ENCODE measurements around the gene ACAD9. TPM values are rescaled to one million over a fixed set of nuclear protein-coding genes. Genes with fewer than 3 reads are reported as not detected.

Gene ACAD9
- total and polyA plus RNA-seq, 2 of the 13 experiments (the other 11 are each of a cell fraction or from before 2014, with no cell fraction given), result 15.3 to 38.2 TPM

- peak; percentile 91 for TF ChIP-seq ZNF329 (CRISPR knock-in tag; IDR thresholded peaks at IDR 0.05; ENCODE audit: low read depth)
- peak; percentile 87 for TF ChIP-seq ZNF589 (CRISPR knock-in tag; conservative IDR thresholded peaks at IDR 0.05)
- TF ChIP-seq HNF4G (IDR thresholded peaks at IDR 0.05; ENCODE audit: borderline replicate concordance, low read depth, low read length), result no peak
- peak; percentile 11; the same call in 1 of the 2 replicates for TF ChIP-seq HNF4G (CRISPR knock-in tag; IDR thresholded peaks at IDR 0.05; ENCODE audit: borderline replicate concordance, low read depth)
- peak; percentile 99 for TF ChIP-seq CREM (IDR thresholded peaks at IDR 0.05)
- TF ChIP-seq CREM (CRISPR knock-in tag; IDR thresholded peaks at IDR 0.05), result peak; percentile 95
- TF ChIP-seq NFYC (CRISPR knock-in tag; IDR thresholded peaks at IDR 0.05), result peak; percentile 62
- 0 out of 2 replicates have a peak, but pooled peaks have one; percentile 73 for TF ChIP-seq FOXM1 (CRISPR knock-in tag; IDR thresholded peaks at IDR 0.05)
- TF ChIP-seq MZF1 (CRISPR knock-in tag; IDR thresholded peaks at IDR 0.05; ENCODE audit: borderline replicate concordance), result no peak
- peak; percentile 97; the same call in 1 of the 2 replicates for TF ChIP-seq ZNF616 (CRISPR knock-in tag; IDR thresholded peaks at IDR 0.05; ENCODE audit: low read depth)
- TF ChIP-seq CHD4 (IDR thresholded peaks at IDR 0.05; ENCODE audit: borderline replicate concordance, low read length), result no peak
- peak; percentile 97 for TF ChIP-seq MXD3 (CRISPR knock-in tag; IDR thresholded peaks at IDR 0.05)
- no peak for TF ChIP-seq AGO1 (IDR thresholded peaks at IDR 0.05; ENCODE audit: low read depth, low read length, poor library complexity, severe bottlenecking)
- TF ChIP-seq TAF1 (CRISPR knock-in tag; IDR thresholded peaks at IDR 0.05), result peak; percentile 87
- peak; percentile 99 for TF ChIP-seq SPEN (CRISPR knock-in tag; IDR thresholded peaks at IDR 0.05; ENCODE audit: low read depth)
- TF ChIP-seq ZNF549 (CRISPR knock-in tag; IDR thresholded peaks at IDR 0.05), result no peak
- TF ChIP-seq ZNF546 (CRISPR knock-in tag; conservative IDR thresholded peaks at IDR 0.05), result peak; percentile 92; the same call in 1 of the 2 replicates
- peak; percentile 89; the same call in 1 of the 2 replicates for TF ChIP-seq SAFB2 (CRISPR knock-in tag; IDR thresholded peaks at IDR 0.05; ENCODE audit: borderline replicate concordance, low read depth)
- TF ChIP-seq ZNF160 (CRISPR knock-in tag; IDR thresholded peaks at IDR 0.05), result no peak; the same call in 1 of the 2 replicates
- no peak; the same call in 1 of the 2 replicates for TF ChIP-seq MTF1 (CRISPR knock-in tag; IDR thresholded peaks at IDR 0.05)
- no peak for TF ChIP-seq FLYWCH1 (CRISPR knock-in tag; IDR thresholded peaks at IDR 0.05)
- TF ChIP-seq NAIF1 (CRISPR knock-in tag; IDR thresholded peaks at IDR 0.05; ENCODE audit: borderline replicate concordance), result peak; percentile 74; the same call in 1 of the 2 replicates
- TF ChIP-seq ZBTB4 (CRISPR knock-in tag; IDR thresholded peaks at IDR 0.05; ENCODE audit: borderline replicate concordance), result peak; percentile 95
- TF ChIP-seq ZBTB20 (CRISPR knock-in tag; IDR thresholded peaks at IDR 0.05; ENCODE audit: borderline replicate concordance, low read depth), result peak; percentile 91; the same call in 1 of the 2 replicates
- peak; percentile 47; the same call in 1 of the 2 replicates for TF ChIP-seq BCL6 (CRISPR knock-in tag; IDR thresholded peaks at IDR 0.05)
- peak; percentile 99 for TF ChIP-seq ZNF772 (CRISPR knock-in tag; IDR thresholded peaks at IDR 0.05)
Measured at GRCh38 chr3:128879125-128879969, at the start of gene ACAD9 (continued).

Measured in HepG2 (cell line).